Hepatocyte (in vitro differentiated cells): Measurements from ENCODE around the gene LMNB1. TPM values are rescaled to one million over a fixed set of nuclear protein-coding genes. Genes with fewer than 3 reads are reported as not detected.
"Not testable (repeated sequence)": the region's sequence is repeated elsewhere in the genome, so short reads cannot be mapped to it uniquely, and the experiment has no call there.

Experiments used
- DNase-seq: peaks from one replicate; pipeline ENCODE4 v3.0.0-alpha.2; 2016; ENCODE audit warnings: low spot score
- H2AFZ ChIP-seq: fragments of 200-600 bp; sonication (generic); 2 replicates; pipeline ENCODE4 v1.6.0; 2016; ENCODE audit warnings: antibody characterized with exemption, mild to moderate bottlenecking
- H3K27ac ChIP-seq: fragments of 200-600 bp; sonication (generic); 2 replicates; pipeline ENCODE4 v1.5.1; 2016; ENCODE audit warnings: mild to moderate bottlenecking
- H3K27me3 ChIP-seq: fragments of 200-600 bp; sonication (generic); 2 replicates; pipeline ENCODE4 v1.6.1; 2016
- H3K36me3 ChIP-seq: fragments of 200-600 bp; sonication (generic); replicated peaks from 2 replicates; pipeline ENCODE4 v1.5.1; 2016; ENCODE audit warnings: low read depth; ENCODE audit not compliant: insufficient read depth
- H3K4me1 ChIP-seq: fragments of 200-600 bp; sonication (generic); 2 replicates; pipeline ENCODE4 v1.5.1; 2016; ENCODE audit warnings: mild to moderate bottlenecking, moderate library complexity; ENCODE audit not compliant: insufficient read depth
- H3K4me2 ChIP-seq: fragments of 200-600 bp; sonication (generic); 2 replicates; pipeline ENCODE4 v1.6.0; 2016
- H3K4me3 ChIP-seq: fragments of 200-600 bp; sonication (generic); 2 replicates; pipeline ENCODE4 v1.5.1; 2016; ENCODE audit warnings: mild to moderate bottlenecking
- H3K79me2 ChIP-seq: fragments of 200-600 bp; sonication (generic); 2 replicates; pipeline ENCODE4 v1.6.0; 2017; ENCODE audit warnings: mild to moderate bottlenecking
- H3K9me2 ChIP-seq: fragments of 200-600 bp; sonication (generic); replicated peaks from 2 replicates; pipeline ENCODE4 v1.6.0; 2017; ENCODE audit warnings: mild to moderate bottlenecking; ENCODE audit not compliant: insufficient read depth
- H3K9me3 ChIP-seq: fragments of 200-600 bp; sonication (generic); 2 replicates; pipeline ENCODE4 v1.5.1; 2016; ENCODE audit warnings: low read depth, mild to moderate bottlenecking
- H4K20me1 ChIP-seq: fragments of 200-600 bp; sonication (generic); 2 replicates; pipeline ENCODE4 v1.6.0; 2016; ENCODE audit warnings: mild to moderate bottlenecking; ENCODE audit not compliant: insufficient read depth, poor library complexity, severe bottlenecking
- CTCF ChIP-seq: fragments of 200-600 bp; sonication (generic); IDR thresholded peaks from 2 replicates; pipeline ENCODE4 v1.5.1; 2016; ENCODE audit warnings: antibody characterized with exemption, mild to moderate bottlenecking; ENCODE audit not compliant: poor library complexity
- EZH2 ChIP-seq: fragments of 200-600 bp; sonication (generic); IDR thresholded peaks from 2 replicates; pipeline ENCODE4 v1.6.1; 2016; ENCODE audit warnings: antibody characterized with exemption, mild to moderate bottlenecking, borderline replicate concordance
- EZH2phosphoT487 ChIP-seq: fragments of 200-600 bp; sonication (generic); IDR thresholded peaks from one replicate; pipeline ENCODE4 v1.6.1; 2018; ENCODE audit warnings: antibody characterized with exemption, mild to moderate bottlenecking, low read depth, moderate library complexity; ENCODE audit not compliant: unreplicated experiment, severe bottlenecking
- WGBS: methylation state at CpG from one replicate; pipeline ENCODE4 v1.1.6; 2016; ENCODE audit warnings: low lambda C conversion rate; ENCODE audit errors: missing lambda C conversion rate; 5-methylcytosine and 5-hydroxymethylcytosine counted together
- polyA plus RNA-seq: library from polyadenylated mRNA; unstranded; fragments of >200 nt; fragmentation: Nextera tagmentation; extraction: Ambion mirVana; gene quantifications from 2 replicates; pipeline ENCODE4 v1.2.1, GENCODE V29; 2016
- total RNA-seq: library from RNA; depleted of rRNA; stranded (reverse); fragments of >200 nt; gene quantifications from 2 replicates; pipeline ENCODE4 v1.2.3, GENCODE V29; 2014

Gene LMNB1
- total and polyA plus RNA-seq, 2 experiments from 2014 or later, result 12.9 to 30.8 TPM

DNA sequence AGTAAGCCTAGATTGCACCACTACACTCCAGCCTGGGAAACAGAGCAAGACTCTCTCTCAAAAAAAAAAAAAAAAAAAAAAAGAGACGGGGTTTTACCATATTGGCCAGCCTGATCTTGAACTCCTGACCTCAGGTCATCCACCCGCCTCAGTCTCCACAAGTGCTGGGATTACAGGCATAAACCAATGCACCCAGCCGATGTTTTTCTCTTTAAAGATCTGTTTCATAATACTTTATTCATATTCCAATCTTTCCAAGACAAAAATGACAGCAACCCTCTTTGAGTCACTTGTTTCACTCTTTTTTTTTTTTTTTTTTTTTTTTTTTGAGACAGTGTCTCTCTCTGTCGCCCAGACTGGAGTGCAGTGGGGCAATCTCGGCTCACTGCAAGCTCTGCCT, 13.6 kb upstream of the LMNB1 start:
- Histone ChIP-seq H3K9me2 (no peaks in the 10 kb centered on the region), H3K4me2 (no peak overlapping the region), H3K79me2 (no peaks in the 10 kb centered on the region), H3K9me3 (no peaks in the 10 kb centered on the region), H3K27ac (no peak overlapping the region), H4K20me1 (no peaks in the 10 kb centered on the region), H3K36me3 (no peaks in the 10 kb centered on the region), H3K27me3 (no peaks in the 10 kb centered on the region), H3K4me3 (no peak overlapping the region), H2AFZ (no peak overlapping the region), H3K4me1 (peaks cover 7% of the 10 kb centered on the region)
- TF ChIP-seq EZH2phosphoT487, result no peak
- no peak for TF ChIP-seq CTCF
- no peak for TF ChIP-seq EZH2
- DNase-seq, result no peak
- 89% methylated on average over 5 of the region's 5 CpGs for WGBS

DNA sequence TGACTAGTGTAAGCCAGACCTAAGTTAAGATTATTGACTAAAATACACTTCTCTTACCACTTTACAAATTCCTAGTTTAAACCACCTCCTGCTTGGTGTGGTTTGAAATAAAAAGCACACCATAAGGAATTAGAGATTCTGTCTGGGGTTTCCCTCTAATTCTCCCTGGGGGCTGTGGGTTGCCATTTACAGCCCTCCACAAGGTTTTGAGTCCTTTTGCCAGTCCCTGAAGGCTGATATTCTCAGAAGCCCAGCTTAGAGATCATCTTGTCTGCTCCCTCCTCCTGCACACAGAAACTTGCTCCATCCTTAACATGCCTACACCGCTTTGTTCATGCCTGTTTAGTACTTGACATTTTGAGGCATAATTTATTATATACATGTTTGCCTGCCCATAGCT, 7.2 kb upstream of the LMNB1 start:
- Histone ChIP-seq H3K79me2 (no peaks in the 10 kb centered on the region), H4K20me1 (no peaks in the 10 kb centered on the region), H3K9me2 (no peaks in the 10 kb centered on the region), H3K4me2 (no peak overlapping the region), H3K36me3 (no peaks in the 10 kb centered on the region), H3K27me3 (no peaks in the 10 kb centered on the region), H3K4me3 (no peak overlapping the region), H3K4me1 (no peaks in the 10 kb centered on the region), H2AFZ (no peak overlapping the region), H3K27ac (no peak overlapping the region), H3K9me3 (no peaks in the 10 kb centered on the region)
- TF ChIP-seq CTCF (no peak), EZH2 (no peak), EZH2phosphoT487 (no peak)
- 94% methylated on average over 1 of the region's 1 CpG for WGBS
- DNase-seq, result no peak

GRCh38 chr5:126773536-126773935, 3.4 kb upstream of the LMNB1 start:
- not testable (repeated sequence) for H4K20me1 ChIP-seq, H3K9me3 ChIP-seq, H3K36me3 ChIP-seq, H3K27me3 ChIP-seq, DNase-seq, H3K4me3 ChIP-seq, H3K4me2 ChIP-seq, H3K79me2 ChIP-seq, H3K9me2 ChIP-seq, H2AFZ ChIP-seq, H3K27ac ChIP-seq, H3K4me1 ChIP-seq
- WGBS, result 93% methylated on average over 13 of the region's 13 CpGs

DNA sequence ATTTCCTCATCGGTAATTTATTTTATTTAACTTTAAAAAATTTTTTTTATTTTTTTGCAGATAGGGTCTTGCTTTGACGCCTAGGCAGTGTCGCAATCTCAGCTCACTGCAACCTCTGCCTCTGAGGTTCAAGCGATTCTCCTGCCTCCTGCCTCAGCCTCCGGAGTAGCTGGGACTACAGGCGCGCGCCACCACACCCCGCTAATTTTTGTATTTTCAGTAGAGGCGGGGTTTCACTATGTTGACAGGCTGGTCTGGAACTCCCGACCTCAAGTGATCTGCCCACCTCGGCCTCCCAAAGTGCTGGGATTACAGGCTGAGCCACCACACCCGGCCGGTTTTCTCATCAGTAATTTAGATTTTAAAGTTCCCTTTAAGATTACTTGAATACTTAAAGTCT, 2.3 kb upstream of the LMNB1 start:
- not testable (repeated sequence) for H3K4me1 ChIP-seq, H4K20me1 ChIP-seq, H3K4me2 ChIP-seq, H3K9me3 ChIP-seq, DNase-seq, H3K4me3 ChIP-seq, H3K9me2 ChIP-seq, H3K36me3 ChIP-seq, H2AFZ ChIP-seq, H3K27ac ChIP-seq, H3K27me3 ChIP-seq
- 96% methylated on average over 14 of the region's 14 CpGs for WGBS
- H3K79me2 ChIP-seq, result peaks cover 11% of the 10 kb centered on the region
